NCI-H2107 treated with DMSO at 0.1 percent for 48 hours (cell line): ENCODE results near the gene TSPEAR.
"Not testable (repeated sequence)": the region's sequence is repeated elsewhere in the genome, so short reads cannot be mapped to it uniquely, and the experiment has no call there.

Source experiments
- DNase-seq: peaks from one replicate; lab custom pipeline; 2025; ENCODE audit not compliant: unreplicated experiment; lab: John Stamatoyannopoulos, UW

Gene TSPEAR

GRCh38 chr21:44510109-44510507, 201.3 kb downstream of the TSPEAR start:
- DNase-seq, result no peak

GRCh38 chr21:44509539-44509938, 201.8 kb downstream of the TSPEAR start:
- peak; percentile 92 for DNase-seq

- no peak for DNase-seq
Observed at GRCh38 chr21:44508711-44509445, 202.5 kb downstream of the TSPEAR start.

- DNase-seq, result no peak
Observed at GRCh38 chr21:44508426-44508710, 203.0 kb downstream of the TSPEAR start.

- no peak for DNase-seq
Observed at GRCh38 chr21:44507673-44508425, 203.5 kb downstream of the TSPEAR start.

- DNase-seq, result no peak
Observed at GRCh38 chr21:44506279-44507255, 204.8 kb downstream of the TSPEAR start.

- DNase-seq, result no peak
Observed at GRCh38 chr21:44505673-44506278, 205.6 kb downstream of the TSPEAR start.

GRCh38 chr21:44503901-44504399, 207.4 kb downstream of the TSPEAR start:
- no peak for DNase-seq

GRCh38 chr21:44503006-44503889, 208.1 kb downstream of the TSPEAR start:
- DNase-seq, result not testable (repeated sequence)

- no peak for DNase-seq
Observed at GRCh38 chr21:44502171-44502958, 209.0 kb downstream of the TSPEAR start.

- DNase-seq, result no peak
Observed at GRCh38 chr21:44500111-44500510, 211.3 kb downstream of the TSPEAR start.

GRCh38 chr21:44499631-44500030, 211.7 kb downstream of the TSPEAR start:
- no peak for DNase-seq

GRCh38 chr21:44499211-44499560, 212.2 kb downstream of the TSPEAR start:
- no peak for DNase-seq

GRCh38 chr21:44498280-44499210, 212.8 kb downstream of the TSPEAR start:
- DNase-seq, result peak; percentile 42

- DNase-seq, result peak; percentile 91
Observed at GRCh38 chr21:44497703-44498126, 213.7 kb downstream of the TSPEAR start.

GRCh38 chr21:44496564-44497550, 214.5 kb downstream of the TSPEAR start:
- DNase-seq, result peak; percentile 95
